GM12892 (cell line): Measurements from ENCODE around the gene RICTOR.
"Not testable (repeated sequence)": the region's sequence is repeated elsewhere in the genome, so short reads cannot be mapped to it uniquely, and the experiment has no call there.

Experiments
- DNase-seq: peaks from one replicate; pipeline ENCODE4 v3.0.0; 2011; ENCODE audit not compliant: insufficient read length
- FAIRE-seq: peaks from 2 replicates; lab custom pipeline; 2011; peaks lifted over from hg19 to GRCh38; lab: Jason Lieb, UNC
- POLR2A ChIP-seq: IDR thresholded peaks from 2 replicates; pipeline ENCODE4 v1.6.1; 2011; ENCODE audit warnings: low read depth, low read length, control low read depth
- POLR2AphosphoS5 ChIP-seq: IDR thresholded peaks from 2 replicates; pipeline ENCODE4 v1.6.1; 2011; ENCODE audit warnings: low read depth, low read length, control low read depth
- TAF1 ChIP-seq: IDR thresholded peaks from 2 replicates; pipeline ENCODE4 v1.6.1; 2011; ENCODE audit warnings: low read depth, mild to moderate bottlenecking, control low read depth, low read length, borderline replicate concordance

Gene RICTOR

DNA sequence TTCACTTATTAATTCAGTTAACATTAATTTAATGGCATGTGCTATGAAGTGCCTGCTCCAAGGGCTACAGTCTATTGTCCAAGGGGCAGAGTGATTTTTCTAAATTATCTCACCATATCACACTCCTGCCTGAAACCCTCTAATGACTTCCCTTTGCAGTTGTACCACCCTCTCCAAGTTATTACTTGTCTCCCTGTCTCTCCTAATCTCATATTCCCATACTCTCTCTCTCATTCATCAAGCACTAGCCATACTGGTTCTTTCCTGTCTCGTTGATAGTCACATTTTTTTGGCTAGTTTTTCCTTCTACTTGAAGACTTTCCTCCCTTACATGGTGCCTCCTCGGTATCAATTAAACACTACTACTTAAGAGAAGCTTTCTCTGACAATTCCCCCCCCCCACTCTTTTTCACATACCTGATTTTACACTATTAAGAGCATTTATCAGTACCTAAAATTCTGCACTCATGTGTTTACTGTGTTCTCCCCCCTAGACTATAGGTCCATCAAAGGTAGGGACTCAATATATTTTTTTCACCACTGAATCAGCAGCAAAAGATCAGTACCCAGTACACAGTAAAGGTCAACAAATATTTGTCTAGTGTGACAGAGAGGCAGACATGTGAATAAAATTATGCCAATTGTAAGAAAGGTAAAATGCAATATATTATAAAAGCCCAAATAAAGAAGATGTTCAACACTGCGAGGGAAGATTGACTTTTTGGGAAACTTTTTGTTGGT is 19.0 kb downstream of the RICTOR start:
- FAIRE-seq = no peak
- TF ChIP-seq POLR2AphosphoS5 (no peak), POLR2A (no peak), TAF1 (no peak)
- DNase-seq = no peak

DNA sequence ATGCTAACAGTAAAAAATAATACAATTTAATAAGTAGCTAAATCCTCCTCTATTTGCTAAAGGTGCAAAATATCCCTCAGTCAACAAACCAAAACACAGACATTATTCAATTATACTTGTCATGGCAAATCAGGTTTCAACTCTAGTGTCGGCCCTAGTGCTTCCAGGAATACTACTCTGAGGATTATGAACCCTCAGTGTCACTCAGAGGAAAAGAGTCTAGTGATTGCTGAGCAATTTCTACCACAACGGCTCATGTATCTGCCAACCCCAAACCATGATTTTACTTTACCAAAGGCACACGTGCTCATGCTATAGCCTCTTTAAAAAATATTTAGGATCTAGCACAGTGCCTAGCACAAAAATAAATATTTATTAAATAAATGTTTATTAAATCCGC is 21.0 kb downstream of the RICTOR start:
- FAIRE-seq (no peak), DNase-seq (no peak)
- TF ChIP-seq POLR2A = no peak
- TF ChIP-seq POLR2AphosphoS5 = no peak
- no peak for TF ChIP-seq TAF1

DNA sequence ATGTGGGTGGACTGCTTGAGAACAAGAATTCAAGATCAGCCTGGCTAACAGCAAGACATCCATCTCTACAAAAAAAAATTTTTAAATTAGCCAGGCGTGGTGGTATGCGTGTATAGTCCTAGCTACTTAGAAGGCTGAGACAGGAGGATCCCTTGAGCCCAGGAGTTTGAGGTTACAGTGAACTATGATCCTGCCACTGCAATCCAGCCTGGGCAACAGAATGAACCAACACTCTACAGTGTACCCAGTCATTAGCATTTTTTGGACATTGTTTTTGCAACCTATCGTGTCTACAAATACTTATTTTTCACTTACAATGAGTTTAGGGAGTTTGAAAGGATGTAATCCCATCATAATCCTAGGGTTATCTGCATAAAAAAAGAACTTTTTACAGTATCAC is 22.1 kb downstream of the RICTOR start:
- TF ChIP-seq POLR2A (no peak), TAF1 (no peak), POLR2AphosphoS5 (no peak)
- FAIRE-seq = no peak

DNA sequence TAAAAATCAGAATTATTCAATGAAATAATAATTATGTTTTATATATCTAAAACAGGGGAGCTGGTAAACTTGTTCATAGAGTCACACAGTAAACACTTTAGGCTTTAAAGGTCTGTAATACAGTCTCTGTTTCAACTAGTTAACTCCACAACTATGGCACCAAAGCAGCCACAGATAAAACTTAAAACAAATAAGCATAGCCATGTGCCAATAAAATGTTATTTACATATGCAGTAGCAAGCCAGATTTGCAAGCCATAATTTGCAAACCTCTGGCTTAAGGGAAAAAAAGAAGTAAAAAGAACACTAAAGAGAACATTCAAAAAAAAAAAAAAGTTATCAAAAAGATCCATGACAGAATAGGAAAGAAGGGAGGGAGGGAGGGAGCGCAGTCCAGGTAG is 24.9 kb downstream of the RICTOR start:
- TF ChIP-seq TAF1 (no peak), POLR2AphosphoS5 (no peak), POLR2A (no peak)
- no peak for FAIRE-seq

More for the DNA sequence above, 22.1 kb downstream of the RICTOR start:
- DNase-seq = no peak

DNA sequence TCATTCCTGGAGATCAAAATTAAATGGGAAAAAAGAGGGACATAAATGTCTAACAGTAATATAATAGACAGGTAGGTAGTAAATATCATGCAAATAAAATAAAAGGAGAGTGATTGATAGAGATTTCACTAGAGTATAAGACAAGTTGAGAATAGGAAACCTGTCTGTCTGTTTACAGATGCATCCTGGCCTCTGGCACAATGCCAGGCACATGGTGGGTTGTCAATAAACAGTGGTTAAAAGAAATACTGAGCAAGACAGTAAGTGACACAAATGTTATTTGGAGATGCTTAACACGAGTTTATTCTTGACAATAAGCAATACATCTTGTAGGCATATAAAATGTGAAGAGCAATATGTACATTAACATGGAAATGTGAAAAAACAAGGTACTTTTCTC is 33.3 kb downstream of the RICTOR start:
- TF ChIP-seq POLR2AphosphoS5 = no peak
- DNase-seq (no peak), FAIRE-seq (no peak)

More for the DNA sequence above, 24.9 kb downstream of the RICTOR start:
- no peak for DNase-seq

DNA sequence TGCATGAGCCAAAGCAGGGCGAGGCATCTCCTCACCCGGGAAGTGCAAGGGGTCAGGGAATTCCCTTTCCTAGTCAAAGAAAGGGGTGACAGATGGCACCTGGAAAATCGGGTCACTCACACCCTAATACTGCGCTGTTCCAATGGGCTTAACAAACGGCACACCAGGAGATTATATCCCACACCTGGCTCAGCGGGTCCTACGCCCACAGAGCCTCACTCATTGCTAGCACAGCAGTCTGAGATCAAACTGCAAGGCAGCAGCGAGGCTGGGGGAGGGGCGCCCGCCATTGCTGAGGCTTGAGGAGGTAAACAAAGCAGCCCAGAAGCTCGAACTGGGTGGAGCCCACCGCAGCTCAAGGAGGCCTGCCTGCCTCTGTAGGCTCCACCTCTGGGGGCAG is 39.7 kb downstream of the RICTOR start:
- not testable (repeated sequence) for FAIRE-seq, DNase-seq

DNA sequence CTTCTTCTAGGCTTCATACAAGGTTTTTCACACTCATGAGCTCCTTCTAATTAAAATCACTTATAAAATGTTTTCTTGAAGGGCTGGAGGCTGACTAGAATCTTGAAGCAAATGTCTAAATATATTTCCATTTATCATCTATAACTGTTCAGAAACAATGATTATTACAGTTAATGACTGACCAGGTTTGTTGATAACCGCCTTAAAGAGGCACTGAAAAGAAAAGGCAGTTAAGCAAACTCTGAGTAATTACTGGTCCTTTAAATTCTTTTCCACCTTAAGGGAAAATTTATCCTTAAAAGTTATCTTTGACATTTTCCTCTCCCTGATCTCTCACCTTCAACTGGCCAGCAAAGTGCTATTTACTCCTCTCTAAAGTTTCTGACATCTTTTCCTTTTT is 43.2 kb downstream of the RICTOR start:
- TF ChIP-seq POLR2AphosphoS5 = no peak
- TF ChIP-seq TAF1 = no peak
- no peak for TF ChIP-seq POLR2A
- no peak for DNase-seq
- FAIRE-seq = no peak

DNA sequence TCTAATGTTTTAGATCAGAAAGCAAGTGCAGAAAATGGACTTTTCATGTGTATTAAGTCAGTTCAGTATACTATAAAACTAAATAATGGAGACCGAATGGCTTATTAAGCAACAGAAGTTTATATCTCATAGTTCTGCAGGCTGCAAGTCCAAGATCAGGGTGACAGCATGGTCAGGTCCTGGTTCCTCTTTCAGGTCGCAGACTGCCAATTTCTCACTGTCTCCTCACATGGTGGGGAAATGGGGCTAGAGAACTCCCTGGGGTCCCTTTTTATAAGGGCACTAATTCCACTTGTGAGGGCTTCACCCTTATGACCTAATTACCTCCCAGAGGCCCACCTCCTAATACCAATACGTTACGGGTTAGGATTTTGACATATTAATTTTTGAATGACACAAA is 48.7 kb downstream of the RICTOR start:
- TF ChIP-seq TAF1 = no peak
- no peak for TF ChIP-seq POLR2A
- no peak for TF ChIP-seq POLR2AphosphoS5
- no peak for FAIRE-seq
- no peak for DNase-seq

DNA sequence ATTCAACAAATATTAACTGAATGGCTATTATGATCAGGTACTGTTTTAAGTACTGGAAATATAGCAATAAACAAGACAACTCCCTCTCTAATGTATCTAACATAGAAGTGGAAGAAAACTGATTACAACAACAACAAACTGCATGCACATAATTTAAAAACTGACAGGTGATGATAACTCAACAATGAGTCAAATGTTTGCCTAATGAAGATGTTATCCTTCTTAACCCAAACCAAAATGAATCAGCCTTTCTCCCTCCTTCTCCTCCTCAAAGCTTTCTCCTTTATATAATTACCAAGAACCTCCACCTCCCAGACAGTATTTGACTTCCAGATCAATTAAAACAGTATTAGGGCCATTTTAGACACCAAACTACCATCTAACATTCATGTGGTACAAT is 49.3 kb downstream of the RICTOR start:
- no peak for TF ChIP-seq TAF1
- TF ChIP-seq POLR2A = no peak
- TF ChIP-seq POLR2AphosphoS5 = no peak
- DNase-seq (no peak), FAIRE-seq (peak; percentile 17)

DNA sequence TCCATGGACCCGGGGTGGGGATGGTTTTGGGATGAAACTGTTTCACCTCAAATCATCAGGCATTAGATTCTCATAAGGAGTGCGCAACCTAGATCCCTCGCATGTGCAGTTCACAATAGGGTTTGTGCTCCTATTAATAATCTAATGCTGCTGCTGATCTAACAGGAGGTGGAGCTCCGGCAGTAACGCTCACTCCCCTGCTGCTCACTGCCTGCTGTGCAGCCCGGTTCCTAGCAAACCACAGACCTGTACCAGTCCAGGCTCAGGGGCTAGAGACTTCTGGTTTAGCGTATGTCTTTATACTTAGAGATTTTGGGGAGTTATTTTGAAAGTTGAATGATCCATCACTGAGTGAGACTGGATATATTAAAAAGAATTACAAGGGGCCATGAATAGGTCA is 50.2 kb downstream of the RICTOR start:
- TF ChIP-seq POLR2AphosphoS5 (no peak), POLR2A (no peak), TAF1 (no peak)
- no peak for DNase-seq
- FAIRE-seq = no peak

DNA sequence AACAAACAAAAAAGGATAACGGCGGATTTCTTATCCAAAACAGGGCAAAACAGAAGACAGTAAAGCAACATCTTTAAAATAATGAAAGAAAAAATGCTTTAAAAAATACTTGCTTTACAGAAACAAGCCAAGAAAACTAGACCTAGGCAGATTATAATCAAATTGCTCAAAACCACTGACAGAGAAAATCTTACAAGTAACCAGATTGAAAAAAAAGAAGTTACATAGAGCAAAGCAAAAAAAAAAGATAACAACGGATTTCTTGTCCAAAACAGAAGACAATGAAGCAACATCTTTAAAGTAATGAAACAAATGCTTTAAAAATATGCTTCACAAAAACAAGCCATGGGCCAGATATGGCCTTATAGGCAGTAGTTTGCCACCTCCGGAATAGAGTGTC is 51.1 kb downstream of the RICTOR start:
- no peak for DNase-seq
- TF ChIP-seq TAF1 = no peak
- no peak for TF ChIP-seq POLR2A
- TF ChIP-seq POLR2AphosphoS5 = no peak
- no peak for FAIRE-seq

DNA sequence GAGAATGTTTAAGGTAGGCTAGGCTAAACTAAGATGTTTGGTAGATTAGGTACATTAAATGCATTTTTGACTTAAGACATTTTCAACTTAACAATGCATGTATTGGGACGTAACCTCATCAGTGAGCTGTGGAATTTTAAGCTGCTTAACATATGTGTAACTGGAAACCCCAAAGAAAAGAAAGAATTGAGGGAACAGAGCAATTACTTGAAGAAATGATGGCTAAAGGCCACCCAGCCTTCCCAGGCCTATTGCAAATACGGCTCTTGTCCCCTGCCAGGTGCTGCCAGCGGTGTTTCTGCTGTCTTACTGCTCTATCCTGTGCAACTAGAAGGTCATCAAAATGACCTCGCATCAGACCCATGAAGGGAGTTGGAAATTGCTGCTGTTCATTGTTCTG is 52.0 kb downstream of the RICTOR start:
- FAIRE-seq = no peak
- DNase-seq = no peak

DNA sequence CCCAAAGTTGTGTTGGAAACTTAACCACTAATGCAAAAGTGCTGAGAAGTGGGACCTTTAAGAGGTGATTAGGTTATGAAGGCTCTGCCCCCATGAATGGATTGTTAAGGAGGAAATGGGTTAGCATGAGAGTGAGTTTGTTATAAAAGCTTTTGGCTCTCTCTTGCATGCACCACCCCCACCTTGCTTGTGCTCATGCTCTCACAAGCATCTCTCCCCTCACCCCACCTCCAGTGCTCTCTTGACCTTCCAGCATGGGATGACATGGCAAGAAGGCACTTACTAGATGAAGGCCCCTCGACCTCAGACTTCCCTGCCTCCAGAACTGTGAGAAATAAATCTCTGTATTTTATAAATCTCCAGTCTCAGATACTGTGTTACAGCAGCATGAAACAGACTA is 52.8 kb downstream of the RICTOR start:
- FAIRE-seq (no peak), DNase-seq (no peak)
- TF ChIP-seq POLR2AphosphoS5 (no peak), TAF1 (no peak), POLR2A (no peak)

More for the DNA sequence above, 52.0 kb downstream of the RICTOR start:
- TF ChIP-seq POLR2AphosphoS5 (no peak), POLR2A (no peak), TAF1 (no peak)
